22Rv1 (cell line): ENCODE results near the gene CDK14.

Experiments
- H3K27ac ChIP-seq: fragments of 450-650 bp; 2 replicates; pipeline ENCODE4 v1.5.1; 2017
- ZFX ChIP-seq: fragments of 450-650 bp; IDR thresholded peaks from 2 replicates; pipeline ENCODE4 v1.6.1; 2017; ENCODE audit warnings: antibody characterized with exemption, borderline replicate concordance
- TF ChIP-seq, protein P1 (sequence below): fragments of 450-650 bp; IDR thresholded peaks from 2 replicates; pipeline ENCODE4 v1.5.1; 2017; ENCODE audit warnings: mild to moderate bottlenecking

The CDK14 gene

DNA sequence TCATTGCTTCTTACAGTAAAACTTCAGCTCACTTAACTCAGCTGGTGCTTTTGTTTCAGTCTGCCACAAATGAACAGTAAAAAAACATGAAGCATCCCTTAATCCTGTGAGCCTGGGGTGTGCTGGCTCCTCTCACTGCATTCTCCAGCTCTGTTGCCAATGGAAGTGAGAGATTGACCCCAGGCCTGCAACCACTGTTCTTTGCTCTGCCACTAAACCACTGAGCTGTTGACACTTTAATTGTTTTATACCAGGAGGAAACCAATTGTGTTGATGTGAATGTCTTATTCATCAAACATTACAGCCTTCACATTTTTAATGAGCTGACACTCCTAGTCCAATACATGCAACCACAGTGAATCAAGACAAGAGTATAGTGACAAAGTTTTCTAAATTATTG, 598.7 kb downstream of the CDK14 start:
- H3K27ac ChIP-seq, result no peak overlapping the region

DNA sequence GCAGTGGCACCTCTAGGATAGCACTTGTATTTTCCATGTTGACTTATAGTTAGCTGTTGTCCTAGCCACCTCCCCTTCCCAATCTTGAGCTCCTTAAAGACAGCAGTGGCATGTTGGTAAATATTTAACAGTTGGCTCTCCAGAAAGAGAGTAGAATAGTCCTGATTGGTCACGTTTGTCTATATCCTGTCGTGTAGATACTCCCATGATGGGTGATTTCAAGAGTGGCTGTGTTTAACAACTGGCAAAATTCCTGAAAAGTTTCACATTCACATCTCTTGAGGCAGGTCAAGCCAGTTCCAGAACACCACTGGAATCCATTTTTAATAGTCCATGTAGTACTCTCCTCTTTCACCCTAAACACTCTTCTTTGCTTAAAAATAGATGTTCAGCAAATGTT, 599.9 kb downstream of the CDK14 start:
- TF ChIP-seq, protein P1, sequence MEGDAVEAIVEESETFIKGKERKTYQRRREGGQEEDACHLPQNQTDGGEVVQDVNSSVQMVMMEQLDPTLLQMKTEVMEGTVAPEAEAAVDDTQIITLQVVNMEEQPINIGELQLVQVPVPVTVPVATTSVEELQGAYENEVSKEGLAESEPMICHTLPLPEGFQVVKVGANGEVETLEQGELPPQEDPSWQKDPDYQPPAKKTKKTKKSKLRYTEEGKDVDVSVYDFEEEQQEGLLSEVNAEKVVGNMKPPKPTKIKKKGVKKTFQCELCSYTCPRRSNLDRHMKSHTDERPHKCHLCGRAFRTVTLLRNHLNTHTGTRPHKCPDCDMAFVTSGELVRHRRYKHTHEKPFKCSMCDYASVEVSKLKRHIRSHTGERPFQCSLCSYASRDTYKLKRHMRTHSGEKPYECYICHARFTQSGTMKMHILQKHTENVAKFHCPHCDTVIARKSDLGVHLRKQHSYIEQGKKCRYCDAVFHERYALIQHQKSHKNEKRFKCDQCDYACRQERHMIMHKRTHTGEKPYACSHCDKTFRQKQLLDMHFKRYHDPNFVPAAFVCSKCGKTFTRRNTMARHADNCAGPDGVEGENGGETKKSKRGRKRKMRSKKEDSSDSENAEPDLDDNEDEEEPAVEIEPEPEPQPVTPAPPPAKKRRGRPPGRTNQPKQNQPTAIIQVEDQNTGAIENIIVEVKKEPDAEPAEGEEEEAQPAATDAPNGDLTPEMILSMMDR, result no peak
- no peak for TF ChIP-seq ZFX
- peak overlapping the region; percentile 30 for H3K27ac ChIP-seq

More for the DNA sequence above, 598.7 kb downstream of the CDK14 start:
- TF ChIP-seq, protein P1, result no peak
- TF ChIP-seq ZFX, result no peak

DNA sequence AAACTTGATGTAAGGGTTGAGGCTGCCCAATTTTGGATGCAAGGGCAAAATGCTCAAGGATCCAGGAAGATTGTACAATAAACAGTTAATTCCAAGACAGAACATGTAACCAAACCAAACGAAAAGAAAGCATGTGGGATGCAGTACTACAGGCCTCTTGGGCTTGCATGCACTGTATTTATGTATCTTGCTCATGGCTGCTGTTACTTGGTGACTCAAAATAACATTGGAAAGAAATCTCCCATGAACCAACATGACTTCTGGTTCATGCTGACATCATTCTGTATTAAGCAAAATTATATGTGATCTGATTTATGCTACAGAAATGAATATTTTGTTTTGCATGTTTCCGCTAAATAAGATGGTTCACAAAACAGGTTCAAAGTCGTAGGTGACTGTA, 602.2 kb downstream of the CDK14 start:
- no peak overlapping the region for H3K27ac ChIP-seq
- TF ChIP-seq, protein P1, result no peak
- no peak for TF ChIP-seq ZFX

DNA sequence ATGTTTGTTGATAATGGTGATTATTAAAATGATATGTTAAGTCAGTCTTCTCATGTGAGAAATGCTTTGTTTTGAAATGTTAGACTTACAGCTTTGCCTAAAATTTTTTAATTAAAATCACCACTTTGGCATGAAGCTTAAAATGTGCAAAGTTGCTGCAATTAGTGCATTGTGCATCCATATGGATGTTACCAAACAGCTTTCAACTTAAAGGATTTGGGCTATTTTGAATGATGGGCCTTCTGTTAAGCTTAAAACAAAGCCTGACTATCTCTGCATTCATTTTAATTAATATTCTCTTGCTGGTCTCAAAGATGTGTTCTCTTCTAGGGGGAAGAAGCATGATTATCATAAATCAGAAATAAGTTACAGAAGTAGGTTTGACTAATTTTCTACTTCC, 603.5 kb downstream of the CDK14 start:
- TF ChIP-seq, protein P1, result no peak
- TF ChIP-seq ZFX, result no peak
- no peak overlapping the region for H3K27ac ChIP-seq

DNA sequence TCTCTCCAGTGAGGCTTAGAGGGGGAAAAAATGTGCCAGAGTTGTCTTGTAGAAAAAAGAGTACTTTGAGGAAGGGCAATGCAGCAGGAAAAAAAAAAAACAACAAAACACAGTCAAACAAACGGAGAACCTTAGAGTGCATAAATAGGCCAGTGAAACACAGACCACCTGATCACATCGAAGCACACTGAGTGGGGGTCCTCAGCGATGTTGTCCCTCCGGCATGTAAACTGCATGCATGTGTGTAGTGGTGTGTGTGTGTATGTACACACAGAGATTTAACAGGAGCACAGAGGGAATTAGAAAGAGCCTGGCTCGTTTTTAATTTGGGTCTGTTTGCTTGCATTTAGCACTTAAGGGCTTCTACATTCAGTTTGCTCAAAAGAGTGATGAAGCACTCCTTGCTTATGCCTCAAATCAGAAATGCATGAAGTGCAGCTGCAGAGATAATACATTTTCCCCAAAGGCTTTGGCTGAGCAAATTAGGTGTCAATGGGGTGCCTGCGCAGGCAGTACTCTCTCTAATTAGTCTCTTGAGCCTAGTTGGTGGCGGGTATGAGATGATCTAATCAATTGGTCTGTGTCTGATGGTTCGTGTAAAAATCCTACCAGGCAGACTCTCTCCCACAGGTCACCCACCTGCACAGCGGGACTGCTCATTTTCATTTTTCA, 605.5 kb downstream of the CDK14 start:
- no peak for TF ChIP-seq ZFX
- TF ChIP-seq, protein P1, result no peak

DNA sequence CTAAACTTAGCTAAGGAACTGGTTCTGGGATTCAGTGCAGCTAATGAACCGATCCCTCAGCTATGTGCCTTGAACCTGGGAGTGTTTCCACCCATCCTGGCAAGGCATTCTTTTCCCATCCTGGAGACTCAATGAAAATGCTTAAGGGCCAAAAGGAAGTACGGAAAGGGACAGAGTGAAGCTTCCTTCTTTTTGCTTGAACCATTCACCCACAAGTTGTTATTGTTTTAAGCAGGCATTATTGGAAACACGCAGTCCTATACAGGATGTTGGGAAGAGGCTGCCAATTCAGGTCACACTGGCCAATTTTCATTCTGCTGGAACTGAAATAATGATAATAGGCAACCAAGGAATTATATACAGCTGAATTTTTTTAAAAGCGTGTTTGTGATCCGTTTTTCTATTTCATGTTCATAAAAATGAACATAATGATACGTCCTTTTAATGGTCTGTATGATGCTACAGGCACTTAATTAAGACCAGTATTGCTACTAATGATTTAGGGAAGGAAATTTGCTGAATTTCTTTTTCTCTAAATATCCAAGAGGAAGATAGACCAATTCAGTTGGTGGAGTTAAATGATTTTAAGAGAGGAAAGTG, 610.3 kb downstream of the CDK14 start:
- no peak overlapping the region for H3K27ac ChIP-seq
- TF ChIP-seq, protein P1, result no peak
- TF ChIP-seq ZFX, result no peak

More for the DNA sequence above, 605.5 kb downstream of the CDK14 start:
- H3K27ac ChIP-seq, result no peak overlapping the region

DNA sequence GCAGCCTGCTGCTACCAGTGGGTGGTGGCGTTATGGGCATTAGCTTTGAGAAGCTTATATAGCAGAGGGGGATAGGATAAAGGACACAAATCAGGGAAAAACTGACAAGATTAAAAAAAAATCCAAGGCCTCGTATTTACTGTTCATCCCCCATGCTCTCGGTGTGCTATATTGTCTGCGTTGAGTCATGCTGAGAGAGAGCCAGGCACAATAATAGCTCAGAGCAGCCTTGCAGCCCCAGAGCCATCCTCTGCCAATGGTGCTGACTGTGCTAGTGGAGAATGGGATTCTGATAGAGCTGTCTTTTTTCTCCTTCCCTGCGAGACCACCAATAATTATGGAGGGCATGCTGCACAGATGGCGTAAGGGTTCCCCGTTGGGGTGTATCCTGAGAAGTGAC, 616.5 kb downstream of the CDK14 start:
- no peak overlapping the region for H3K27ac ChIP-seq
- TF ChIP-seq, protein P1, result no peak
- TF ChIP-seq ZFX, result no peak
